Left renal pelvis (tissue), 4 donors: ENCODE measurements around the gene CISD1. TPM values are rescaled to one million over a fixed set of nuclear protein-coding genes. Genes with fewer than 3 reads are reported as not detected.

Experiments used
- DNase-seq, 4 donors: peaks; one replicate each; pipeline ENCODE4 v3.0.0-alpha.2; 2013; ENCODE audit warnings: low read depth in 4 of 4, low spot score in 3 of 4
- polyA plus RNA-seq, 4 donors: library from polyadenylated mRNA; unstranded; fragments of 120-200 nt; gene quantifications; one replicate each; pipeline ENCODE4 v1.2.1, GENCODE V29; 2013; ENCODE audit not compliant: insufficient read length in 4 of 4

CISD1 gene
- polyA plus RNA-seq, 4 donors: 16.6 to 56.2 (median 51.8) TPM

DNA sequence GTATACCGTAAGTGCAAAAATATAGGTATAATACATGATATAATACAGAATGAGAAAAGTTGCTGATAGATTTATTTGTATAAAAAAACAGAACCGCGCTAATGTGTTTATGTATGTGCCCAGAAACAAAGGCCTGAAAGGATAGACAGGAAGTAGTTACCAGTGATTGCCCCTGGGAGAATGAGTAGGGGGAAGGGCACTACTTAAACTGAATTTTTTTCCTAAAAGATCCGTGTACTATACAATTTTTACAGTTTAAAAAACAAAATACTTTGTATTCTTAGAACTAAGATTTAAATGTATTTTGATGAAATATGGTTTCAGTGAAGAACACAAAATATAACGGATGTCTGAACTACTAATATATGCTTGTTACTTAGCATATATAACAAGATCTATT lies 4.2 kb upstream of the CISD1 start:
- DNase-seq: no peak

DNA sequence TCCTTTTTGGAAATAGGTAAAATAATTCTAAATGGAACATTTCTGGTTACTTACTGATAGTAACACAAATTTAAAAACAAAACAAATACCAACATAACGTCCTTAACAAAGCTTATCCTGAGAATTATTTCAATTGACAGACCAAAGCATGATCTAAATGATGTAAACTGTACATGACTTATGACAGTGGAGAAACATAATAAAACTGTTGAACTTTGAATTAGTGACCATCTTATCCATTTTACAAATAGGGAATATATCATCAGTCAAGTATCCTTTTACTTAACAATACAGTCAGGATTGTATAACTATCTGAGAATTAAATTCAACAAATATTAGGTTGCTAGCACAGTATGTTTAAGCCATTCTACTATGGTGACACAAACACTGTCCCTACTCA lies 3.7 kb upstream of the CISD1 start:
- DNase-seq: no peak

DNA sequence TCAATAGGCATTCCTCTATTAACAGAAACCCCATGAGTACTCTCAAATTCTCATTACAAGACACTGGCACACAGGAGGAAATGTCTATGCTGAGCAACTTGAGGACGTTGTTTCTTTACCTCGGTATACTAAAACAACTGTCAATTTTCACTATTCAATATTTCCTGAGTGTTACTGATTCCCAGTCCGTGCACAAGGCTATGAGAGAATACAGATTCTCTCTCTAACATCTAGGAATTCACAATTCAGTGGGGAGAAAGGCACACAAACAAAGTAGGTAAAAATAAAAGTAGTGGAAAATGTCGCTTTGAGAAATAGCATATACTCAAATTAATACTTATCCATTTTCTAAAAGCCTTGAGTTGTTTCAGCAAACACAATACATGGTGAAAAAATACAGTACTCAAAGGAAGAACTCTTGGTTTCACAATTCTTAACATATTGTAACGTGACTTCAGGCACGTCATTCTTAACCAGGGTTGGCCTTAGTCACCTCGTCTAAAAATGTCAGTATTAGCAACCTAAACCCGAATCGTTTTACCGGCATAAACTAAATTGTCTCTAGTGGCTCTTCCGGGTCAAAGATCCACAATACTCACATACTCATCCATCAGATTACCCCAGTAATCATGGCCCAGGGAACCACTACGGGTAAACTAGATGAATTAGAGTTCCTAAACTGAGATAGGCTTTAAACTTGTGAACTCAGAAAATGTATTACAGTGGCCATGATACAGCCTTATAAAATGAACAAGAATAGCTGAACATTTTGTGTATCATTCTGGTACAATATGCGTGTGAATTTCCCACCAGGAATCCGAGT lies 2.7 kb upstream of the CISD1 start:
- no peak for DNase-seq

DNA sequence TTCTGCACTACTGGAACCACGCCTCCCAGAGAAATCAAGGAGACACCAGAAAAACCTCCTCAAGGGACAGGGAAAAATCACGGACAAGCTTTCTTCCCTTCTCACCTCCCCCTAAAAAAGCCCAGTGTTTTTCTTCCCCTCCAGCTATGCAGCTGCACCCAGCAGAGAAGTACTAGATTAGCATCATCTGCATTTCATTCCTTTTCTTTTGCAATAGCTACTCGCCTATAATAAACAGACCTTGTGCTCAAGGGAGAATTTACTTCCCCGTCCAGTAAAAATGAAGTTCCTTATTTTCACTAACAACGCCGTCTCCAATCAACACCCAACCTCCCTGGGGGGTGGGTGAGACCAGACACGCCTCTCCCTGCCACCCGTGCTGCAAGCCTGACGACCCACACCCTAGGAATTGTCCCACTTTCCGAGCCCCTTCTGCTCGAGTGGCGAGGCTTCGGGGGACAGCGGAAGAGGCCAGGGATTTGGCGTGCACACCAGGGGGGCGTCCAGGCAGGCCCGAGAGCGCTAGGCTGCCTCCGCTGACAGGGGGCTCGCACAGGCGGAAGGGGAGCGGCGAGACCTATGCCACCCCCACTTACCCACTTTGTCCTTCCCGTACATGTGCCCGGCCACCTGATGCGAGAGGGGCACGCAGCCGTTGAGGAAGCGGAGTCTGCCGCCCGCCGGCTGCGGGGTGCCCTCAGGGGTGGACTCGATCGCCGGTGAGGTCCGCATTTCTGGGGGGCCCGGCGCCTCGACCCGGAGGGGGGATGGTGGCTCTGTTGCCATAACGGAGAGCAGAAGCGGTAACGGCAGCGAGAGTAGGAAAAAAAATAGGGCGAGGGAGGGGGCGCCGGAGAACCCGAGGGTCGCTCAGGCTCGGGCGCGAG lies 1.9 kb upstream of the CISD1 start:
- DNase-seq: peak in 2 of 4 donors; percentile 24 to 39

DNA sequence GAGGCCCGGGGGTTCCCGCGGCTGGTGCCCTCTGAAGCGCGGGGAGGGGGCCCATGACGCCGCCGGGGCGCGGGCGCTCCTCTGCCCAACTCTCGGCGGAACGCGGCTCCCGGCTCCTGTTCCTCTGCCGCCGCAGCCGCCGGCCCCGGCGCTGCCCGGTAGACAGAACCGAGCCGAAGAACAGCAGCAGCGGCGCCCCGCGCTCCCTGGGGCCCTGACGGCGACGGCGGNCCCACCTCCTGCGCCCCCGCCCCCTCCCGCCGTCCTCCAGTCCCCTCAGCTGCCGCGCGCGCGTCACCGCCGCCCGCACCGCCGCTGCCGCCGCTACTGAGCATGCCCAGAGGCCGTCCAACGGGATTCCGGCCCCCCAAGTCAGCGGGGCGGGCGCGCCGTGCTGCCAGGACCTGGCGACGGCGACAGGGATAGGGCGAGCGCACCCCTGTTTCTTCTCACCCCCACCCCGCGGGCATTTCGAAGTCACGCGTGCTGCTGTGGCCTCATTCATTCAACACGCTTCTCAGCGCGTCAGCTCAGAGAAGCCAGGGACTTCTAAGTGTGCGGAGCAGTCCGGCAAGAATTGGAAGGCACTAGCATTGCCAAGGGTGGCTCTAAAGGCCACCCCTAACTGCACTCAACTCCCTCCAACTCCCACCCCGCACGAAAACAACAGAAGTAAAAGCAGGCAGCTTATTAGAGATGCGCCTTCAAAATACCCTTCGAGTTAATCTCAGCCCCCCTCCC lies 1.1 kb upstream of the CISD1 start, which contains the start of gene IPMK:
IPMK (minus strand) TSS at position 182 of the 741 bp plus-strand sequence. CDS start 283 bp downstream, outside the sequence.
- DNase-seq: peak in 3 of 4 donors; percentile 67 to 71 (median 68)

DNA sequence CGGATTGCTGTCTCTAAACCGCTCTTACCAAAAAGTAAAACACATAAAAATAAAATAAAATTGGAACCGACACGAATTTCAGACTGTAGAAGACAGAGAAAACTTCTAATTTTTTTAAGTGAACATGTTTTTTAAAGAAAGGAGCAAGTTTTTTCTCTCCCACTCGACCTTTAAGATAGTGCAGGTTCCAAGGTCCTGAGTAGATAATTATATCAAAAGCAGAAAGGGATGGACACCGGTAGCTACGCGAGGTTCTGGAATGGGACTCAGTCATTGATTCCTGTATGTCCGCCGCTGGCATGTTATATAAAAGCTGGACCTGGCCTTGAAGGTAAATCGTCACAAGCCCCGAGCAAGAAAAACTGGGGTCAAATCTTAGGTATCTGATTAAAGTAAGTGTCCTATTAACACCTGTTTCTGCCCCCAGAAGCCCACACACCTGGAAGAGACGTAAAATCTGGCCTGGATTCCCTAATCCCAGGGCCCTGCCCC lies 462 bp upstream of the CISD1 start:
- no peak for DNase-seq

DNA sequence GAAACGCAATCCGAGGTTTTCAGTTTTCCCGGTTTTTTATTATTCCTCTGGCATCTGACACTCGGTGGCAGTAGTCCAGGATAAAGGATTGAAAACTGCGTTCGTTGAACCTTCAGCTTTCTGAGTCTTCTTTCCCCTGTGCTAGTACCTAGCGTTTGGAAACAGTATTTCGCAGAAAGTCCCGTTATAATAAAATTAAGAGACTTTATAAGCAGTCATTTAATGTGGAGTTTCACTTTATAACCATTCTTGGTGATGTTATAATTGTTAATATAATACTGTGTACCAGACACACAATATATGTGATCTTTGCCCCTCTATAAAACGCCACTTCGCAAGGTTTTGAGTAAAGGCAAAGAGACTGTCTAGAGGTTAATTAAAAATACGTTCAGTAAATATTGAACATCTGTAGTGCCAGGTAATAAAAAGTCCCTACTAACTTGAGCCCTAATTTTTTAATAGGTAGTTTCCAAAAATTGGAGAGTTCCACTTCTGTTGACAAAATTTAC lies 874 bp downstream of the CISD1 start:
- no peak for DNase-seq

DNA sequence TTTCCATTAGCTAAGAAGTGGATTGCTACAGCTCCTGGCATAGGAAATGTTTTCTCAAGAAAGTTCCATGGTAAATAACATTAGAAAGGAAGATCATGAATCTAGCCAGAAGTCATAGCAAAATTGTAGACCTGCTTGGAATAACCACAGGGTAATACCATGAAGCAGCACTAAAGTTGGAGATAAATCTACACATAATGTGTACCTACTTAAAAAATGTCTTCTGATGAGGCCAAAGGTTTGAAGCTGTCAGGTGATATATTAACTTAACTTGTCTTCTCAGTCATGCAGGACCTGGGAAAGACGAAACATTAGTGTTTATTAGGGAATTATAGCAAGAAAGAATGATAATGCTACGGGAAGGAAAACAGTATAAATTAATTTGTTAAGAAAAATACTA lies 6.3 kb downstream of the CISD1 start:
- no peak for DNase-seq

DNA sequence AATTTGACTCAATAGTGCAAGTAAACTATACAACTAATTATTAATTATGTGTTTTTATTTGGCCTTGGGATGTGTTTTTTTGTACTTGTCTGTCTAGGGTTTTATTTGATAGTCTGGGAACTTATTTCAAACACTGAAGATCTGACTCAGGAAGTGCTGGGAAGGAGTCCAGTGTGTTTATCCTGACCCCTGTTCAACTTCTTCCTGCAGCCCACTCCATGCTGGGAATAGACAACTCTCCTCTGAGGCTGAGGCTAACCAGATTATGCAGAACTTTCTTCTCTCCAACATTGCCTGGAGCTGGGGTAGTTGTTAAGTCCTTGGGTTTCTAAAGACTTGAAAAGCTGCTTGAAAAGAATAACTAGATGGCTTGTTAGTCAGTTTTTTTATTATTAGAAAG lies 6.9 kb downstream of the CISD1 start:
- DNase-seq: no peak

DNA sequence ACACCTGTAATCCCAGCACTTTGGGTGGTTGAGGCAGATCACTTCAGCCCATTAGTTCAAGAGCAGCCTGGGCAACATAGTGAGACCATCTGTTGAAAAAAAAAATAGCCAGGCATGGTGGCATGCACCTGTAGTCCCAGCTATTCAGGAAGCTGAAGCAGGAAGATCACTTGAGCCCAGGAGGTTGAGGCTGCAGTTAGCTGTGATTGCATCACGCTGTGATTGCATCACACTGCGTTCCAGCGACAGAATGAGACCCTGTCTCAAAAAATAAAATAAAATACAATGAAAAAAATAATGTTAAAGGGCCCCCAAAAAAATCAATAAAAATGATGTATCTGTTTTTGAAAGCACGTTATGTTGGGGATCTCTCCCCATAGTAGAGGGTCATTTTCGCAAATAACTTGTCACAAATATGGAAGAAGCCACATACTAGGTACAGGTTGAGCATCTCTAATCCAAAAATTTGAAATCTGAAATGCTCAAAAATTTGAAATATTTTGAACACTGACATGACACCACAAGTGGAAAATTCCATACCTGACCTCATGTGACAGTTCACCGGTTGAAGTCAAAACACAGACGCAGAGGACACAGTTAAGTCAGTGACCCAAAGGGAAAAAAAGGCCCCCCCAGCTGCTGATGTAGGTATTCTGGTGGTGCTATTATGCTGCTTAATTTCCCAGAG lies 9.5 kb downstream of the CISD1 start:
- DNase-seq: no peak

DNA sequence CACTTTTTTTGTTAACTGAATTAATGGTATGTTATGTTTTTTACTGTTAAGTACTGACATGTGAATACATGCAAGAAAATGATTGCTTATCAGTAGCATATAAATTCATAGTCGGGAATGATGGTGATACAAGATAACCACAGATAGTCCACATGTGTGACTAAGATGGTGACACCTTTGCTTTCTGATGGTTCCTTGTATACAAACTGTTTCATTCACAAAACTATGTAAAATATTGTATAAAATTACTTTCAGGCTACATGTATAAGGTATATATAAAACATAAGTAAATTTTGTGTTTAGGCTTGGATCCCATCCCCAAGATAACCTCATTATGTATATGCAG lies 10.0 kb downstream of the CISD1 start:
- no peak for DNase-seq

DNA sequence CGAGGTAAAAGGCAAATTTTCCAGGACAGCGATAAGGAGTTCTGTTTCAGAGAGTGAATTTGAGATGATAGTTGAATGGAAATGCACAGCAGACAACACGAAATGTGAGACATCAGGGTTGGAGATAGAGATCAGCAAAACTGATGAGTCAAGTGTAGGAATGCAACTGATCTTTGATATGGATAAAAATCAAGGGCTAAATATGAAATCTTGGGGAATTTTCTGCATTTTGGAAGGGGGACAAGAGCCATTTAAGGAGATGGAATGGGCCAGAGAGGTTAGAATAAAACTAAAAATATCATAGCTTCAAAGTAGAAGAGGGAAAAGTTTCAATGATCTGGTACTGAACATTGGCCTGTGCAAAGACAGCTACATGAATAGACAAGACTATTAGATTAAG lies 11.5 kb downstream of the CISD1 start:
- no peak for DNase-seq

DNA sequence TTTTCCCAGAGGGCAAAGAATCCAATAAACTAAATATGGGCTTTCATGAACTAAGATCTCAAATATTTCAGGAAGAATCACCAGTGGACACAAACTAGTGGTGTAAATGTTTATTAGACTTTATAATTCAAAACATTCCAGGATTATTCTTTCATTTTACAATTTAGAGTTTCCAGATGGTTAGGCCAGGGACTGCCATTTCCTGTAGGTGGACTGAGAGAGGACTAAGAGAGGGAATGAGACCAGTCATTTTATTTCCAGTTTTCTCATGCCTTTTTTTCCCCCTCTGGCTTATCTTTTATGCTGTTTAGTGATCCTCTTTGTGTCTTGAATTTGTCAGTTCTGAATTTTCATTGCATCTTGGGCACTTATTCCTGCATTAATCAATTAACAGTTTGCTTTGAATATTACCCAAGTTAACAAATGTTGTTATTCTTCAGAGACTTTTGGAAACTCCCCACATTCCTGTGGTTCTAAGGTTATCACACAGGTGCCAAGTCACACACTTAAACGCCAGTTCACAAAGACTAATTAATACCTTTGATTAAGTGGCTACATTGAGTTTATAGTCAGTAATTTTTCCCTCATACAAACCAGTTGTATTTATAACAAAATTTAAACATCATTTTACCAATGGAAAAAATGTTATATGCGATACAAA lies 12.3 kb downstream of the CISD1 start:
- no peak for DNase-seq

DNA sequence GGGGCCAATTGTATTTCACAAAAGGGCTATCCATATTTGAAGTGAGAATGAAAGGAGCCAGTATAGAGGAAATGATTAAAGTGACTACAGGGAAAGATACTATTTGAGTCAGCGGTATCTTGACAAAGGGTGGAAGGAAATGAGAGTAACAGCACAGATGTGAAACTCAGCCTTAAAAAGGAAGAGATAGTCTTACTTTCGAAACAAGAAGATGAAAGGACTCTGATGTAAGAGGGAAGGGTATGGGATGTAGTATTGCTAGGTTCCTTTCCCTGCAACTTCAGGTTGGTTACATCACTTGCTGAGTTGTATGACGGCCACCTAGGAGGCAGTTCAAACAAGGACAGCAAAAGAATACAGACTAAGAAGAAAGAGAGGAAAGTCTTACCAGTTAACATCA lies 13.7 kb downstream of the CISD1 start:
- no peak for DNase-seq

DNA sequence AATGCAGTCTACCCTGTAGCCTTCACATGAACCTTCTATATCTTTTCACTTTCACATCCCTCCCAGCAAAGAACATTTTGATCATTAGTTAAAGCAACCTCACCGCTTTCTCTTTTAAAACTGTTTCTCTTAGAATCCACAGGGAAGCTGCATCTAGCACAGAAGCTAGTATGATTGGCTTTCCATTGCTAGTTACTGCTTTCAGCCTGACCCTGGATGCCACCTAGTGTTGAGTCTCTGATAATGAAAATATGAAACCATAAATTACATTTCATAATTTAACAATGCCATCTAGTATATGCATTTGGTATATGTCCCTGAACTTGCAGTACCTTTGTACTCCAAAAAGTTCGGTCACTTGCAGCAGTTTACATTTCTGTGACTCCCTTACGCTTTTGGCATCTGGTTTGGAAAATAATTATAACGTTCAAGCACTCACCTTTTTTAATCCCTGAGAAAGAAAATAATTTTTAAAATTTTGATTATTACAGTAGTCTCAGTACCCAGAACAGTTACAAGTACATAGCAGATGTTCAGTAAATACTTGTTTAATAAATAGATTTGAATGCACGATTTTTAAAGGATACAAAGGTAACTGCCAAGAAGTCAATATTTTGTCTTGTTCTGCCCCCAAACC lies 22.7 kb downstream of the CISD1 start:
- no peak for DNase-seq

DNA sequence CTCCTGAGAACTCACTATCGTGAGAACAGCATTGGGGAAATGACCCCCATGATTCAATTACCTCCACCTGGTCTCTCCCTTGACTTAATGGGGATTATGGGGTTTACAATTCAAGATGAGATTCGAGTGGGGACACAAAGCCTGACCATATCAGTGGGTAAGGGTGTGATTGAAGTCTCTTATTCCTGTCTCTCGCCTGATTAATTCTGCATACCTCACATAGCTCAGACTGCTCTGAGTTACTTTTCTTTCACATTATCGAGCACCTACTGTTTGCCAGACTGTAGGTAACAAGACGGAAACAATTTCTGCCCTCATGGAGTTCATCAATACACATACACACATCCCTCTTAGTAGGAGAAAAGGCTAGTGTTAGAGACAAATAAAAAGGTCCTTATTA lies 25.0 kb downstream of the CISD1 start:
- no peak for DNase-seq

DNA sequence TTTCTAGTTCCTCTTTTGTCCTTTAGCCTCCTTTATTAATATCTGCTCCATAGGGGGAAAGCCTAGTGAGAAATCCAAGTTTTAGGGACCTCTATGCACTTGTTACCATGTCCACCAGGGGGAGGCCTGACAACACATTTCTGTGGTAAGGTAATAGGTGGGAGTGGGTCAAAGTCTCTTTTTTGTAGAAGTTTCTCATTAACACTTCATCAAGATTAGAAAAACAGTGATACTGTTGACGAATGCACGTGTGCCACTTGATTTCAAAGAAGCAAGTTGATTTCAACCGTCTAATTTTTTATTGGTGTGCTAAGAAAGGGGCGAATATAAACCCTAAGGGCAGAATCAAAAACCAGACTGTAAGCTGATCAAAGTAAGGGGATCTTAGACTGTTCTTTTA lies 30.6 kb downstream of the CISD1 start:
- peak; percentile 12 to 35 (median 30) for DNase-seq

DNA sequence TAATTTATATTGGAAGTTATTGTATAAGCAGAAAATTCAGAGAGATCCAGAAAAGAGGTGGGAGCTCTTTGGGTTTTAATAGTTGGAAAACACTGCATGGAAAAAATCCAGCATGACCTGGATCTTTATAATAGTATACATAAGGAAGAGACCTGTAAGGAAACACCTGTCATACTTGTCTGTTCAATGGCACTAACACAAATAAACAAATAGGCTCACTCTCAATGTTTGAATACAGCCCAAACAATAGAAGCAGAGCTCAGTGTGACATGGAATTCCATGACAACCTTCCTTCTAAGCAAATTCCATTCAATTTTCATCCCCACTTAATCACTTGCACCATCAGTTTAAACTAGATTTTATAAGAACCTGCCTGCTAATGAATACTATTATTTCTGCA lies 31.7 kb downstream of the CISD1 start:
- no peak for DNase-seq

DNA sequence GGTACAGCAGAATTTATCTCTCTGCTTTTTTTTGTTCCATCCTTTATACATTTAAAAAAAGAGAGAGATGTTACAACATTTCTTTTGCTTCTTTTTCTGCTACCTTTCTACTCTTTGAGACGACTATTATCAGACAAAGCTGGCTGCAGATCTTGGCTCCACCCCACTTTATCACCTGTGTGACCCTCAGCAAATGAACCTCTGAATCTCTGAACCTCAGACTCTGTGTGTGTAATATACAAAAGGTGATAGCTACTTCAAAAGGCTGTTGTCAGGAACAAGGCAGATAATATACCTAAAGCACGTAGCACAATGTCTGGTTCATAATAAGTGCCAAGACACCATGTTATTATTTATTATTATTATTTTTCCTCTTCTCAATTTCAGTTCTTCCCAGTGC lies 33.3 kb downstream of the CISD1 start:
- DNase-seq: no peak
